ENCODE measurements around the gene FGD4.

The FGD4 gene

DNA sequence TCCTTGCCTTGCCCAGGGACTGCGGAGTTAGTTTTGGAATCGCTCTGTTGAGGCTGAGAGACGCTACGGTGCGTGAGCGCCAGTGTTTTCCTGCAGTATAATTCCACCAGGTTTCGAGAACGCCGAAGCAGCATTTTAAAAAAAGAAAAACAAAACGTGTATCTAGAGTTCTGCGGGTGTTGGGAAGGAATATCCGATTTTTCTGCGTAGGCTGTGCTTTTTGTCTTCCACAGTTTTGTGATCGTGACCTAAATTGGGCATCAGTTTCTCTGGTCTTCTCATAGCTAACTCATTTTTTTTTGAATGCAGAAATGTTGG is 280.5 kb downstream of the FGD4 start:
- peak overlapping the region; percentile 87 for H3K4me3 Mint-ChIP-seq
- peaks cover 30% of the 10 kb centered on the region for H3K4me1 Mint-ChIP-seq (ENCODE audit: low read depth)
- H3K36me3 Mint-ChIP-seq (ENCODE audit: low read depth) = peaks cover 22% of the 10 kb centered on the region
- intact Hi-C loops (cut with micrococcal nuclease) = loop anchor here (5.0 to 10.0 kb wide), 3 partner anchors 1025 to 1925 kb away; partner anchors contain the start of genes CAPRIN2, ETFBKMT and SINHCAF
- no peaks in the 10 kb centered on the region for H3K27me3 Mint-ChIP-seq
- H3K9me3 Mint-ChIP-seq = no peaks in the 10 kb centered on the region
- peak overlapping the region; percentile 93 for H3K27ac Mint-ChIP-seq

DNA sequence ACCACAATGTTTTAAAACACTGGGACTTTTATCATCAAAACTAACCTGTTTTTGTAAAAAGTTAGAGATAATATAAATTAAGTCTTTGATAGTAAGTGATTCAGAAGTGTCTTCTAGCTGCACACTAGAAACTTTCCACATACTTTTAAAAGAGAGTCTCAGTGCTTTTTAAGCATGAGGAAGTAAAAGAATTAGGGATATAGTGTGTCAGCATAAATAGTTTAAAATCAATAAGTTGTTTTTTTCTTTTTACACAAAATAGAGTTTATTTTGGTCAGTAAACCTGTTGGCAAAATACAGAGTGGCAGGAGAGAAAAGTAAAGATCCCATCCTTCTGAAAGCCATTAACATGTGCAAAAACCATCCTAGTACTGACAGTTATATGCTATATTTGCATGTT is 281.4 kb downstream of the FGD4 start:
- Mint-ChIP-seq H3K36me3 (ENCODE audit: low read depth) (peaks cover 31% of the 10 kb centered on the region), H3K9me3 (no peaks in the 10 kb centered on the region), H3K27me3 (no peaks in the 10 kb centered on the region), H3K4me1 (ENCODE audit: low read depth) (peaks cover 22% of the 10 kb centered on the region), H3K4me3 (no peak overlapping the region), H3K27ac (no peak overlapping the region)
- intact Hi-C loops (cut with micrococcal nuclease) = no loop called here

DNA sequence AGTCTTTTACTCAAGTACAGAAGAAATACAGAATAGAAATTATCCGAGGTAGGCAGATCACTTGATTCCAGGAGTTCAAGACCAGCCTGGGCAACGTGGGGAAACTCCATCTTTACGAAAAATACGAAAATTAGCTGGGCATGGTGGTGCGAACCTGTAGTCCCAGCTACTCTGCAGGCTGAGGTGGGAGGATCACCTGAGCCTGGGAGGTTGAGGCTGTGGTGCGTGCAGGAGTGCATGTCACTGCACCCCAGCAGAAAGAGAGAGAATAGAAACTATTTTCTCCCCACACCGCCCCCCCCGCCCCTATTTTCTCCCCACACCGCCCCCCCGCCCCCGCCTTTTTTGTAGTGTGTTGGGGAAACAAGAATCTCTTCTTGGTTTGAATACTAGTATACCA is 281.9 kb downstream of the FGD4 start:
- Mint-ChIP-seq H3K27ac (no peak overlapping the region), H3K4me3 (no peak overlapping the region)

DNA sequence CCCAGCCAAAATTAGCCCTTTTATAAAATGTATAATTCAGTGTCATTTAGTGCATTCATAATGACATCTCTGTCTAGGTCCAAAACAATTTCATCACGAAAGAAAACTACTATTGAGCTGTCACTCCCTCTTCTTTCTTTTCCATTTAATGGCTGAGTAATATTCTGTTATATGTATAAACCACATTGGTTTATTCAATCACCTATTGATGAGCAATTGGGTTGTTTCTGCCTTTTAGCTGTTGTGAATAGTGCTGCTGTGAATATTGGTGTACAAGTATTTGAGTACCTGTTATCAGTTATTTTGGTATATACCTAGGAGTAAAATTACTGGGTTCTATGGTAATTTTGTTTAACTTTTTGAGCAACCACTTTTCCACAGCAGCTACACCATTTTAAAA is 287.0 kb downstream of the FGD4 start:
- Mint-ChIP-seq H3K4me1 (ENCODE audit: low read depth) (peaks cover 21% of the 10 kb centered on the region), H3K27ac (no peak overlapping the region), H3K9me3 (no peaks in the 10 kb centered on the region), H3K4me3 (no peak overlapping the region), H3K27me3 (no peaks in the 10 kb centered on the region), H3K36me3 (ENCODE audit: low read depth) (peaks cover 52% of the 10 kb centered on the region)
- intact Hi-C loops (cut with micrococcal nuclease) = no loop called here

More for the DNA sequence above, 281.9 kb downstream of the FGD4 start:
- Mint-ChIP-seq H3K36me3 (ENCODE audit: low read depth) (peaks cover 36% of the 10 kb centered on the region), H3K9me3 (no peaks in the 10 kb centered on the region), H3K27me3 (no peaks in the 10 kb centered on the region), H3K4me1 (ENCODE audit: low read depth) (peaks cover 22% of the 10 kb centered on the region)
- intact Hi-C loops (cut with micrococcal nuclease) = no loop called here

DNA sequence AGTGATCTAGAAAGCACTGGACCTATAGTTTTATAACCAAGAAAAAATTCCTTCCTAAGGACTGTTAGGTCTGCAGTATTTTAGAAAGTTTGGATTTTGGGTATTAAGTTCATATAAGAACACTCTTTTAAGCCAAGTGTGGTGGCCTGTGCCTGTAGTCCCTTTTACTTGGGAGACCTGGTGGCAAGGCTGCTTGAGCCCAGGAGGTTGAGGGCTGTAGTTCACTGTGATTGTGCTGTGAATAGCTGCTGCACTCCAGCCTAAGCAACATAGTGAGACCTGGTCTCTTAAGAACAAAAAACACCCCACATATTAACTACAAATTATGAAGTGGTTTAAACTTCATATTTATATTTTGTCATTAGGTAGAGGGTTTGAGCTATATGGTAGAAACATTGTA is 289.4 kb downstream of the FGD4 start:
- no peaks in the 10 kb centered on the region for H3K9me3 Mint-ChIP-seq
- H3K27ac Mint-ChIP-seq = no peak overlapping the region
- peaks cover 63% of the 10 kb centered on the region for H3K36me3 Mint-ChIP-seq (ENCODE audit: low read depth)
- no peak overlapping the region for H3K4me3 Mint-ChIP-seq
- intact Hi-C loops (cut with micrococcal nuclease) = no loop called here
- H3K4me1 Mint-ChIP-seq (ENCODE audit: low read depth) = peaks cover 15% of the 10 kb centered on the region
- H3K27me3 Mint-ChIP-seq = no peaks in the 10 kb centered on the region

DNA sequence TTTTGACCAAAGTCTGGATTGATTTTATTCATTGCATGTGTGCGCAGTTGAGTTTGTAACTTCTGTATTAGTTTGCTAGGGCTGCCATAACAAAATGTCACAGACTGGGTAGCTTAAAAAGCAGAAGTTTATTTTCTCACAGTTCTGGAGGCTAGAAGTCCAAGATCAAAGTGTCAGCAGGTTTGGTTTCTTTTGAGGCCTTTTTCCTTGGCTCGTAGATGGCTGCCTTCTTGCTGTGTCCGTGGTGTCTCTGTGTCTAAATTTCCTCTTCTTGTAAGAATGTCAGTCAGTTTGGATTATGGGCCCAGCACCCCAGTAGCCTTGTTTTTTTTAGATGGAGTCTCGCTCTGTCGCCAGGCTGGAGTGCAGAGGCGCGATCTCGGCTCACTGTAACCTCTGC is 291.6 kb downstream of the FGD4 start:
- H3K4me3 Mint-ChIP-seq = no peak overlapping the region
- no peaks in the 10 kb centered on the region for H3K27me3 Mint-ChIP-seq
- H3K36me3 Mint-ChIP-seq (ENCODE audit: low read depth) = peaks cover 62% of the 10 kb centered on the region
- H3K4me1 Mint-ChIP-seq (ENCODE audit: low read depth) = peaks cover 15% of the 10 kb centered on the region
- peaks cover 8% of the 10 kb centered on the region for H3K9me3 Mint-ChIP-seq
- intact Hi-C loops (cut with micrococcal nuclease) = no loop called here
- no peak overlapping the region for H3K27ac Mint-ChIP-seq

DNA sequence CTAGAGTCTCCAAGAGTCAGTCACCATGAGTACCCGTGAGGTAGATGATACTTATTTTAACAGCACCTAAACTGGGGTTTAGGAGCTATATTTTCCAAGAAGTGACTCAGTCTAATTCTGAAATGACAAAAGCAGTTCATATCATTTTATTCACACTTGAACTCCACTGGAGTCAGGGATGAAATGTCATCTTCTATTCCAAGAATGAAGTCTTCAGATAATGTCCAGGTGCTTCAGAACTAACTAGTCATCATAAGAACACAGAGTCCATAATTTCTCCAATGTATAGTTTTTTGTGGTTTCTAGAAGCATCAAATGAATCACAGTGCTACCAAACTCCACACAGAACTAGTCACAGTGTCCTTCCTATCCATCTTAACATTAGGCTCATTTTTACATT is 293.0 kb downstream of the FGD4 start:
- peaks cover 48% of the 10 kb centered on the region for H3K36me3 Mint-ChIP-seq (ENCODE audit: low read depth)
- intact Hi-C loops (cut with micrococcal nuclease) = no loop called here
- H3K4me1 Mint-ChIP-seq (ENCODE audit: low read depth) = peaks cover 15% of the 10 kb centered on the region
- H3K9me3 Mint-ChIP-seq = peaks cover 10% of the 10 kb centered on the region
- H3K4me3 Mint-ChIP-seq = no peak overlapping the region
- no peaks in the 10 kb centered on the region for H3K27me3 Mint-ChIP-seq
- no peak overlapping the region for H3K27ac Mint-ChIP-seq

DNA sequence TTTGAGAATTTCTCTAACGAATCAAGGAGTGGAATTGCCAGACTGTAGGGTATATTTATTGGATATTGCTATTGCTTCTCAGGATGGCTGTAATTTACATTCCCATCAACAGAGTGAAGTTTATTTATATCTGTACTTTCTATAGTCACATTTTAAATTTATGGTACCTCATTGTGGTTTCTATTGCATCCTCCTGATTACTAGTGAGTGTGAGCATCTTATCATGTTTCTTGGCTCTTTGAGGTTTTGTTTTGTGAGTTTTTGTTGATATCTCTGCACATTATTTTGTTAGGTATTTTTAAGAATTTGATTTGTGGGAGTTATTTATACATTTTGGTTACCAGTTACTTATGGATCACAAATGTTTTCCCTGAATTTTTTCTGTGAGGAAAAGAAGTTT is 293.7 kb downstream of the FGD4 start:
- no peak overlapping the region for H3K27ac Mint-ChIP-seq
- no peak overlapping the region for H3K4me3 Mint-ChIP-seq
- H3K9me3 Mint-ChIP-seq = peaks cover 10% of the 10 kb centered on the region
- no peaks in the 10 kb centered on the region for H3K27me3 Mint-ChIP-seq
- peaks cover 13% of the 10 kb centered on the region for H3K4me1 Mint-ChIP-seq (ENCODE audit: low read depth)
- H3K36me3 Mint-ChIP-seq (ENCODE audit: low read depth) = peaks cover 41% of the 10 kb centered on the region
- intact Hi-C loops (cut with micrococcal nuclease) = no loop called here
